NCI-H1436 treated with DMSO at 0.1 percent for 48 hours (cell line): ENCODE data around the gene LDB3.

Experiments
- DNase-seq: peaks from one replicate; lab custom pipeline; 2025; lab: John Stamatoyannopoulos, UW

Gene LDB3

GRCh38 chr10:86685893-86686632 lies 17.8 kb downstream of the LDB3 start:
- no peak for DNase-seq

DNA sequence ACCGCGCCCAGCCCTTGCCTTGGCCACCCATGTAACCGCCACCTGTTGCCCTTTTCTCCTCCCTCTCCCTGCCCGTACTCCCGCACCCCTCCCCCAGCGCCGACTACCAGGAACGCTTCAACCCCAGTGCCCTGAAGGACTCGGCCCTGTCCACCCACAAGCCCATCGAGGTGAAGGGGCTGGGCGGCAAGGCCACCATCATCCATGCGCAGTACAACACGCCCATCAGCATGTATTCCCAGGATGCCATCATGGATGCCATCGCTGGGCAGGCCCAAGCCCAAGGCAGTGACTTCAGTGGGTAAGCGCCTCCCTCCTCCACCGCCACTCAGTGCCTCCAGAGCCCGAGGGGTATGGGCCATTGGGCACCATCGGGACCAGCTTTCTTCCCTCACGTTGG lies 18.7 kb downstream of the LDB3 start:
- DNase-seq: no peak

- DNase-seq: no peak
These were observed 19.4 kb downstream of the LDB3 start for GRCh38 chr10:86687750-86688149.

- no peak for DNase-seq
These were observed 20.1 kb downstream of the LDB3 start for GRCh38 chr10:86688398-86688921.

GRCh38 chr10:86689146-86689545 lies 20.8 kb downstream of the LDB3 start:
- DNase-seq: no peak

DNA sequence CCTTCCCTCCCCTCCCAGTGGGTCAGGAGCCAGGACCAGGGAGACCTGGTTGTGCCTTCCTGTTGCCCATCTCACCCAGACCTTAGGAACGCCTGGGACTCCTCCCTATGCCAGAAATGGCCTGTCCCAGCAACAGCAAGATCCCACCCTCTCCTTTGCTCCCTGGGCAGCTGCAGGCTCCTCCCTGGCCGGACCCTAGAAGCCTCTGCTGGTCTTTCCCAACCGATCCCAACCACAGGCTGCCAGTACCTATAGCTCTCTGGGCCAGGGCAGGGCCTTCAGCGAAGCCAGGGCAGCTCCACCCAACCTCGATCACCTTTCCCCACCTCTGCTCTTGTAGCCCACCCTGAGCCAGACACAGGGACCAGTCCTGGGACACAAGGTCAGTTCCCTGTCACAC lies 21.9 kb downstream of the LDB3 start:
- DNase-seq: no peak

GRCh38 chr10:86690657-86691084 lies 22.4 kb downstream of the LDB3 start:
- no peak for DNase-seq

DNA sequence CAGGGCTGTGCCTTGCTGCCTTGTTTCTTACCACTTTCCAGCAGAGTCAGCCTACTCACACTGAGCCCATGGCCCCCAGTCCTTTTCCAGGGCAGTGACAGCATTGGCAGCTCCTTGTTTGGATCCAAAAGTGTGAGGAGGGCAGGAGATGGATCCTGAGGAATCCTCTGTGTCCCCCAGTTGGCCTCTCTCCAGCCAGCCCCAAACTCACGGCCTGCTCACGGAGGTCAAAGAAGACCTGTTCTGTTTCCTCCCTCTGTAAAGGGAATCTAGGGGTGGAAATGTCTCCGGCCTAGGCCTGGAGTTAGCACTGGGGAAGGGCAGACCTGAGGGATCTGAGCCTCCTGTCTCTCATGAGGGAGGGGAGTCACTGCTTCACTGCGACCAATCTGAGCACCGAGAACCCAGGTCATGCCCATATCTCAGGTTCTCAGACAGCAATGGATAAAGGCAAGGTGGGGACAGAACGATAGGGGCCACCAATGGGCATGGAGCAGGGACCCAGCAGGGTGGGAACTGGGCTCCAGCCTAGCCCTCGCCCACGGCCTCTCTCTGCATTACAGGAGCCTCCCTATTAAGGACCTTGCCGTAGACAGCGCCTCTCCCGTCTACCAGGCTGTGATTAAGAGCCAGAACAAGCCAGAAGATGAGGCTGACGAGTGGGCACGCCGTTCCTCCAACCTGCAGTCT lies 23.2 kb downstream of the LDB3 start:
- DNase-seq: no peak

DNA sequence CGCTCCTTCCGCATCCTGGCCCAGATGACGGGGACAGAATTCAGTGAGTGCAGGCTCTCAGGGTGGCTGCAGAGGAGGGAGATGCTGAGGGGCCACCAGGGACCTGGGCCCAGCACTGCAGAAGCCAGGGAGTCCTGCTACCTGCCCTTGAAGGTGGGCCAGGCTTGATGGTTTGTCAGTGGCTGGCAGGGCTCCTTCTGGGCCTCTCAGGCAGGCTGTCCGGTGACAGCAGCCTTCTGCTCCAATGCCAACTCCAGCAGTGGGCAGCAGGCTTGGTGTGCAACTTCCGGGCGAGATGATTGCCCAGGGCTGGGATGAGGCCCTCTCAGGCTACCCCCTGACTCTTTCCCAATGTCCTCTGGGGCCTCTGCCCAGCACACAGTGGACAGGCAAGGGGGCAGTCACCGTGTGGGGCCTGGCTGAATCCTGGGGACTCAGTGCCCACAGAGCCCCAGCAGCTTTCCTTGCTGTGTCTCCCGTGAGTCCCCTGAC lies 23.8 kb downstream of the LDB3 start:
- no peak for DNase-seq

DNA sequence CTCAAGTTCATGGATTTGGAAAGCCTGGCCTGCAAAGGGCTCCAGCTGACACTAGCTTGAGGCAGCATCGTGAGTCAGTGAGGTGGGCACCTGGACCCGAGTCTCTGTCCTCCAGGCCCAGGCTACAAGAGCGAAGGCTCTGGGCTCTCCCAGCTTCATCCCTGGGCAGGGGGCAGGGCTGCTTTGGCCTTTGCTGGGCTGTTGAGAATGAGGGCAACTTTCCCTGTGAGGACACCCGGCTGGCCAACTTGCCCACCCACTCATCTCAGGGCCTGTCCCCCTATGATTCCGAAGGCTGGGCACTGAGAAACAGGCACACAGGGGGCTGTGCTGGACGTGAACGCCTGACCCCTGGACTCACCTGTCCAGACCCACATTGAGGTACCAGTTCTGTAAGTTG lies 24.4 kb downstream of the LDB3 start:
- DNase-seq: no peak

- DNase-seq: no peak
These were observed 25.0 kb downstream of the LDB3 start for GRCh38 chr10:86693275-86693674.

DNA sequence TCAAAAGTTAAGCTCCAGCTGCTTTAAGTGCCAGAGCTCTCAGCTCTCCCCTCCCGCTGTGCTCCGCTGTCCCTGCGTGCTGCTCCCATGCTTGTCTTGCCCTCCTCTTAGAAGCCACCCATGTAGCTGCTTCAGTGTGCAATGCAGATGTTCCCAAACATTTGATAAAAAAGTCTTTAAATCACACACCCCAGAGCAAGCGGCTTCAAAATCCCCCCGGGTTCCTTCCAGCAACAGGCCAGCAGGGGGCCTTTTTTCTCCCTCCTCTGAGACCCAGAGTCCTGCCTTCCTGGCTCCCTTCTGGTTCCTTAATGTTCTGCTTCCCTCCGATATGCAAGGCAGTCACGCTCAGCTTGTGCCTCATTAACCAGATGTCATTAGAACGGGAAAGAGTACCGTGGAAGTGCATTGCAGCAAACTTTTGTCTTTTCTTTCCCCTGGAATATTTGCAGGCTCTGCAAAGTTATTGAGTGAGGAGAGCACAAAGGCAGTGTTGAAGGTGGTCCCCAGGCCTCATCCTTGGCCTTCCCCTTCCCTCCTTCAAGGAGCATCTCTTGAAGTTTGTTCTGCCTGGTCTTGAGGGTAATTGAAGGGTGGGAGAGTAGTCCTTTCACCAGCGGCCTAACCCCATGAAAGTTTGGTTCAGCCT lies 25.5 kb downstream of the LDB3 start:
- no peak for DNase-seq

- no peak for DNase-seq
These were observed 30.1 kb downstream of the LDB3 start for GRCh38 chr10:86698207-86698940.

- DNase-seq: no peak
These were observed 30.8 kb downstream of the LDB3 start for GRCh38 chr10:86699125-86699524.

GRCh38 chr10:86699541-86699940 lies 31.2 kb downstream of the LDB3 start:
- no peak for DNase-seq

GRCh38 chr10:86699991-86700840 lies 31.9 kb downstream of the LDB3 start:
- no peak for DNase-seq

- DNase-seq: no peak
These were observed 32.7 kb downstream of the LDB3 start for GRCh38 chr10:86700851-86701617.

GRCh38 chr10:86703176-86703575 lies 34.9 kb downstream of the LDB3 start:
- DNase-seq: no peak

- no peak for DNase-seq
These were observed 36.8 kb downstream of the LDB3 start for GRCh38 chr10:86705139-86705538.

DNA sequence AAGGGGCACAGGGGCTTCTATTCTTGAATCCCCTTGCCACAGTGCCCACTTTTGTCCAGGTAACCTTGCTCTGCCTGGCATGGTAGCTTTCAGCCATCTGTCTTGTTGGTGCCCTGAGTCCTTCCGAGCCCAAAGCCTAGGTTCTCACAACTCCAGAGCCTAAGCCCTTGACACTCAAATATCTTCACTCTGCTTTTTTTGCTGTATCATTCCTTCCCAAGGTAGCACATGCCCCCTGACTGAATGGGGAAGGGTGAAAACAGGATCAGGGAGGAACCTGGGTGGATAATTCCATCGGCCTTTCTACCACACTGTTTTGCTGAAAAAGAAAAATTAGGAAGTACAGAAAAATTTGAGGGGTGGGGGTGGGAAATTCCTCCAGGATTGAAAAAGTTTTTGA lies 37.6 kb downstream of the LDB3 start:
- no peak for DNase-seq
